HG02938 (cell line): Measurements from ENCODE around the gene SCAMP2.

ENCODE experiments used
- ATAC-seq: cut with Tn5 transposase; IDR thresholded peaks from one replicate; pipeline ENCODE4 v1.9.1; 2021; ENCODE audit warnings: mild to moderate bottlenecking, moderate library complexity; ENCODE audit not compliant: unreplicated experiment

Gene SCAMP2

GRCh38 chr15:74839526-74840395 lies 33.4 kb downstream of the SCAMP2 start:
- no peak for ATAC-seq

- no peak for ATAC-seq
These were observed 34.2 kb downstream of the SCAMP2 start for GRCh38 chr15:74838746-74839525.

GRCh38 chr15:74838137-74838516 lies 35.0 kb downstream of the SCAMP2 start:
- ATAC-seq: no peak

- ATAC-seq: no peak
These were observed 35.6 kb downstream of the SCAMP2 start for GRCh38 chr15:74837482-74838136.

GRCh38 chr15:74836846-74837245 lies 36.3 kb downstream of the SCAMP2 start:
- no peak for ATAC-seq

GRCh38 chr15:74835312-74835823 lies 37.8 kb downstream of the SCAMP2 start:
- ATAC-seq: no peak

- no peak for ATAC-seq
These were observed 39.6 kb downstream of the SCAMP2 start for GRCh38 chr15:74833376-74834107.

GRCh38 chr15:74832826-74833225 lies 40.3 kb downstream of the SCAMP2 start:
- no peak for ATAC-seq

- ATAC-seq: no peak
These were observed 41.2 kb downstream of the SCAMP2 start for GRCh38 chr15:74831813-74832495.

- ATAC-seq: no peak
These were observed 42.3 kb downstream of the SCAMP2 start for GRCh38 chr15:74830868-74831267.

- no peak for ATAC-seq
These were observed 43.2 kb downstream of the SCAMP2 start for GRCh38 chr15:74829991-74830390.

GRCh38 chr15:74829486-74829885 lies 43.7 kb downstream of the SCAMP2 start:
- ATAC-seq: no peak

- no peak for ATAC-seq
These were observed 44.3 kb downstream of the SCAMP2 start for GRCh38 chr15:74828835-74829234.

GRCh38 chr15:74827614-74828013 lies 45.6 kb downstream of the SCAMP2 start:
- ATAC-seq: no peak

GRCh38 chr15:74826921-74827320 lies 46.2 kb downstream of the SCAMP2 start:
- ATAC-seq: no peak

- ATAC-seq: no peak
These were observed 46.8 kb downstream of the SCAMP2 start, which contains the start of gene CPLX3 for GRCh38 chr15:74826364-74826819. Gene CPLX3, plus strand, starts transcription at chr15:74826627. Its CDS starts 77 bp downstream, at chr15:74826704.

GRCh38 chr15:74825866-74826265 lies 47.3 kb downstream of the SCAMP2 start:
- no peak for ATAC-seq

- no peak for ATAC-seq
These were observed 48.2 kb downstream of the SCAMP2 start for GRCh38 chr15:74824976-74825375.

GRCh38 chr15:74823324-74823723 lies 49.8 kb downstream of the SCAMP2 start:
- ATAC-seq: no peak

- ATAC-seq: no peak
These were observed 50.9 kb downstream of the SCAMP2 start for GRCh38 chr15:74822233-74822632.
